Stimulated activated CD4-positive, alpha-beta T cell treated with anti-CD3 and anti-CD28 coated beads, TNF-alpha, amount 100 ng/mL, for 1 hour (primary cell): Measurements from ENCODE around the gene COPZ1.
"Not testable (repeated sequence)": the region's sequence is repeated elsewhere in the genome, so short reads cannot be mapped to it uniquely, and the experiment has no call there.

ENCODE experiments used
- DNase-seq, 3 donors: peaks; one replicate each; pipeline ENCODE4 v3.0.0-alpha.2; 2020; ENCODE audit warnings: low read depth in 3 of 3, low spot score in 1 of 3

Gene COPZ1

DNA sequence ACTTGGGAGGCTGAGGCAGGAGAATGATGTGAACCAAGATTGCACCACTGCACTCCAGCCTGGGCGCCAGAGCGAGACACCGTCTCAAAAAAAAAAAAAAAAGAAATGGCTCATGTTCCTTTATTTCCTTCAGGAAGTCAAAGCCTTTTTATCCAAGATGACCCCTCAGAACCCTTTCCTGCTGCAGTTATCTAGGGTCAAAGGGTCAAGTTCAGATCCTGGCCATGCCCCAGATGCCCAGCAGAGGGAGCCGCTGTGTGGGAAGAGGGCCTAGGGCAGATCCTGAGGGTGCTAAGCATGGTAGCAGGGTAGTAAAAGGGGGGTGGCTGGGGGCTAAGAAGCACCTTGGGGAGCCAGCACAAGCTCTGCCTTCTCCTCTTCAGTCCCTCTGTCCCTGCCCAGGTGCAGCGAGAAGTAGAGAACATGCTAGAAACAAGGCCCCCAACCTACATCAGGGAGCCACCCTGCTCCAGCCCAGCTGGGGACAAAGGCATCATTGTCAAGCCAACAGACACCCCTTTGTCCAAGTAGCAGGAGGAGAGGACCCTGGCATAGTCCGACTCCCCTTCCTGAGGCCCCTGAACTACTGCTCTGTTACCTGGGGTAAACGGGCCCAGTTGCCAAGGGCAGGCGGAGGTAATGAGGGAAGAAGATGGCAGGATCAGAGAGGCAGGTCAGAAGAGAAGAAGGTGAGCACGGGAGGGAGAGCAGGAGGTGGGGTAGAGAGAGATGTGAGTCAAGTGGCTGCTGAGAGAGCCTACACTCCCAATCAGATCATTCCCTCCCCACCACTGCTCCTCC, 30.6 kb upstream of the COPZ1 start:
- DNase-seq: peak in 1 of 3 donors; percentile 52

GRCh38 chr12:54294953-54295566, 29.9 kb upstream of the COPZ1 start:
- no peak for DNase-seq

- no peak for DNase-seq
Observed at GRCh38 chr12:54296393-54297099, 28.4 kb upstream of the COPZ1 start.

GRCh38 chr12:54298904-54299303, 26.0 kb upstream of the COPZ1 start:
- DNase-seq: no peak

DNA sequence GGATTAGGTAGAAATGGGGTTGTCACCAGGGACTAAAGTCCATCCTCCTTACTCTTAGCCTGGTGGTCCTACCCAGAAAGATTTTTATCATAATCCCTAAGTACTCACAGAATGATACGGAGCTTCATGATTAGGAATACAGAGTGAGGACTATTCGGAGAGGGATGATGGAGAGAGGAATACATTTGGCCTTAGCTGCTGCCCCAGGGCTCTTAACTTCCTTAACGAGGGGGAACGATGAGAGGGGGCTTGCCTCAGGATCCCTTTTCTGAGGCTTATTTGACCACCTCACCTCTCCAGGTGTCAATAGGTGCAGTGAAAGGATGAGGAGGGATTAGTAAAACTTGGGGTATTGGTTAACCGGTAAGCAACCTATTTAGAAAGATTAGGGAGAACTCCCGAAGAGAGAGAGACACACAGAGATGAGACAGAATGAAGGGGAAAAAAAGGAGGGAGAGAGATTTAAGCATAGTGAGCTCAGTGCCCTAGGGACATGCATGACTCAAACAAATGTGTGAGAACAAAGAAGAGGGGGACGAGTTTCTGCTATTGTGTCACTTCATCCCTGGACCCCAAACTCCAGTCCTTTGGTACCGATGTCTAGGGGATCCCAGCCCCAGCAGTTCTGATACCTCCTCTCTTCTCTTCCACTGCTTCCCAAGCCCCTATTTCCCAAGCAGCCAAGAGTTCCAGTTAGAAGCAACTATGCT, 25.3 kb upstream of the COPZ1 start:
- no peak for DNase-seq

DNA sequence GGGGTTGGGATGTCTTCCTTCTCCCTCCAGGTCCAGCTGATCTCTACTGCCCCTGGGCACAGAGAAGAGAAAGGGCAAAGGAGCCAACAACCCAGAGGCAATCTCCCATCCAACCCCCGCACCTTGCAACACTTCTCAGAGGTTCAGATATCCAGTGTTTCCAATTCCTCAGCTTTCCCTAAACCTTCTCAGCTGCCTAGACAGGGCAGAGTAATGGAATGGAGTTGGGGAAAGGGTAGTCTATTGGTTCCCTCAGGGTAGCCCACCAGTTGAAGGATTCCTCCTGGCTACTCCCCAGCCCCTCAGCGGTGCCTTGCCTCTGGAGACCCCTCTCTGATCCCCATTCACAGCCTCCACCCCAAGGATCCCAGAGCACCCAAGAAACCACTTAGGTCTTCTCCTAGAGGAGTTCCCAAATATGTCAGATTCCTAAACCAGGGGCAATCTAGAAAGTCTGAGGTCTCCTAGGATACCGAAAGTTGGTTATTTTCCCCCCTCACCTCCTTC, 24.7 kb upstream of the COPZ1 start:
- DNase-seq: no peak

- DNase-seq: no peak
Observed at GRCh38 chr12:54300732-54301427, 24.1 kb upstream of the COPZ1 start, which contains the start of gene NFE2. TSS of gene NFE2 (minus strand) at chr12:54301015. CDS start at chr12:54295248, 5,767 bp downstream.

GRCh38 chr12:54301428-54302048, 23.4 kb upstream of the COPZ1 start:
- DNase-seq: no peak

GRCh38 chr12:54303640-54304039, 21.3 kb upstream of the COPZ1 start:
- DNase-seq: no peak

GRCh38 chr12:54304187-54304810, 20.6 kb upstream of the COPZ1 start:
- DNase-seq: no peak

GRCh38 chr12:54306925-54307741, 17.8 kb upstream of the COPZ1 start:
- no peak for DNase-seq

DNA sequence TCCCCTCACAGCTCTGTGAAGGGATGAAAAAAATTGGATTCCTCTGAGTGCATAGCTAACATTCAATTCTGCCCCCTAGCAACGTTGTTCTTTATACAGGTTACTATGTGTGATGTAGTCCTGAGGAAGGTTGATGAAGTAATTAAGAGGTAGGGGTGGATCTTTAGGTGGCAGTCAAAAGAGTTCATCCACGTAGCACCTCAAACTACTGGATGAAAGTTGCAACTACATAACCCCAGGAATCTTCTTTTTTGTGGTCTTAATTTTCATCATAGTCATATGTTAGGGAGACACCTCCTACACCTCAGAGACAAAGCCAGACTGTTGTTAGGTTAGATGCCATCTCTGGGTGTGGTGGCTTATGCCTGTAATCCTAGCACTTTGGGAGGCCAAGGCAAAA, 13.9 kb upstream of the COPZ1 start:
- no peak for DNase-seq

DNA sequence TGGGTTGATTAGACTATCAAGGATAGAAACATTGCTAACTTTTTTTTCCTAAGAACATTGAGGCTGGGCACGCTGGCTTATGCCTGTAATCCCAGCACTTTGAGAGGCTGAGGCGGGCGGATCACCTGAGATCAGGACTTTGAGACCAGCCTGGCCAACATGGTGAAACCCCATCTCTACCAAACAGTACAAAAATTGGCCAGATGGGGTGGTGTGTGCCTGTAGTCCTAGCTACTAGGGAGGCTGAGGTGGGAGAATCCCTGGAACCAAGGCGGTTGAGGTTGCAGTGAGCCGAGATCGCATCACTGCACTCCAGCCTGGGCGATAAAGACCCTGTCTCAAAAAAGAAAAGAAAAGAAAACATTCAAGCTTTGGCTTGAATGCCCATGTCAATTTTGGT, 12.6 kb upstream of the COPZ1 start:
- not testable (repeated sequence) for DNase-seq

GRCh38 chr12:54321363-54321762, 3.6 kb upstream of the COPZ1 start:
- DNase-seq: no peak

DNA sequence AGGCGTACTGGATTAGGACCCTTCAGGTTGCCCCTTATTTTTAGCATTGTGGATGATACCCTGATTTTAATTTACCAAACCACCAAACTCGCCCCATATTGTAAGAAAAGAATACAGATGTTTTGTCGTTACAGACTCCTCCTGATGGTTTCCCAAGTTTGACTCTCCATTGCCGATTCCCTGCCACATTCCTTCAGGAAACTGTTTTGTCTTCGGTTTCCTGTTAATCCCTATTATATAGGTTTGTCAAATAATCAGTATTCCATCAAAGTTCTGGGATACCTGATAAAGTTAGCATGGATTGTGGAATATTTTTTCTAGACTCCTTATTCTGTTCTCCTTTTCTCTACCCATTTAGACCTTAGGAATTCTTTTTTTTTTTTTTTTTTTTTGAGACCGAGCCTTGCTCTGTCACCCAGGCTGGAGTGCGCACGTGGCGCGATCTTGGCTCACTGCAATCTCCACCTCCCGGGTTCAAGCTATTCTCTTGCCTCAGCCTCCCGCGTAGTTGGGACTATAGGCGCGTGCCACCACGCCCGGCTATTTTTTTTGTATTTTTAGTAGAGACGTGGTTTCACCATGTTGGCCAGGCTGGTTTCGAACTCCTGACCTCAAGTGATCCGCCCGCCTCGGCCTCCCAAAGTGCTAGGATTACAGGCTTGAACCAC, 645 bp downstream of the COPZ1 start:
- not testable (repeated sequence) for DNase-seq

GRCh38 chr12:54328595-54329337, 3.8 kb downstream of the COPZ1 start:
- DNase-seq: no peak

DNA sequence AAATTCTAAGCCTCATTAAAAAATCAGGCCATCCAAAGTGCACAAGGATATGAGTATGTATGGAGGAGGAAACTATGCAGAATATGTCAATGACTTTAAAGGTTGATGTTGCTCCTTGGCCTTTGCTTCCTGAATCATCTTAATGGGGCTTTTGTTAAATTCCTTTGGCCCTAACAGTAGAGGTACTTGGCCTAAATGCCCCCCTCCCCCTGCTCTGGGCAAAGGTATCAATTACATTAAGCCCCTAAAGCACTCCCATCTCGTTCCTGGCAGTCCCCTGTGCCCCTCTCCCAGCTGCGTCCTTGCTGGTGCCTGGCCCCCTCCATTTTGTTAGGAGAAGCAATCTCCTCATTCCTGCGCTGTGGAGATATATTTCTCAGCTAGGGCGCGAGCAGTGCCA, 4.8 kb downstream of the COPZ1 start:
- no peak for DNase-seq

DNA sequence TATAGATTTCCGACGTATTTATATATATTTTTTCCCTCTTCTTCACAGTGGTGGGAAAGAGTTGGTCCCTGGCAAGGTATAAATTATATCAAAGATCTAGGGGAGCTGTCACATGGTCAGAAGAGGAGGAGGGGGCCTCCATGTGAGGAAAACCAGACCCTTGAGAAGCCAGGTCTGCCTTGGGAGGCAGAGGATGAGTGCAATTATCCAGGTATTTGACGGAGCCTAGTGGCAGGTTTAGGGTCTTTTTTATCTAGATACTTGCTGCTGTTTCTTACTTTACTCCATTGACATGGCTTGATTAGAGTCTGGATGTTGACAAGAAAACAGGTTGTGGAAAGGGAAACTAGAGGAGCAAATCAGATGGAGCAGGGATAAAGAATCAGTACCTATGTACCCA, 5.5 kb downstream of the COPZ1 start:
- no peak for DNase-seq
